ENCODE data around the gene HIRA. TPM values are rescaled to one million over a fixed set of nuclear protein-coding genes. Genes with fewer than 3 reads are reported as not detected.
A peak's percentile ranks its signal among the peaks of the same experiment; 100 is the strongest.

The HIRA gene
- total and polyA plus RNA-seq, 9 of the 15 experiments (the other 6 are each of a cell fraction or from before 2014, with no cell fraction given) = 0.96 to 132 (median 58.4) TPM

- TF ChIP-seq, protein P1, sequence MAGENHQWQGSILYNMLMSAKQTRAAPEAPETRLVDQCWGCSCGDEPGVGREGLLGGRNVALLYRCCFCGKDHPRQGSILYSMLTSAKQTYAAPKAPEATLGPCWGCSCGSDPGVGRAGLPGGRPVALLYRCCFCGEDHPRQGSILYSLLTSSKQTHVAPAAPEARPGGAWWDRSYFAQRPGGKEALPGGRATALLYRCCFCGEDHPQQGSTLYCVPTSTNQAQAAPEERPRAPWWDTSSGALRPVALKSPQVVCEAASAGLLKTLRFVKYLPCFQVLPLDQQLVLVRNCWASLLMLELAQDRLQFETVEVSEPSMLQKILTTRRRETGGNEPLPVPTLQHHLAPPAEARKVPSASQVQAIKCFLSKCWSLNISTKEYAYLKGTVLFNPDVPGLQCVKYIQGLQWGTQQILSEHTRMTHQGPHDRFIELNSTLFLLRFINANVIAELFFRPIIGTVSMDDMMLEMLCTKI (IDR thresholded peaks at IDR 0.05; ENCODE audit: partially characterized antibody) = no peak
- TF ChIP-seq CBX3 (IDR thresholded peaks at IDR 0.05; ENCODE audit: borderline replicate concordance in 1 of 2, low read length in 2 of 2) (peak in 1 of 2 experiments; percentile 47; a peak in 1 of 3 replicates), TAF9B (IDR thresholded peaks at IDR 0.05; ENCODE audit: partially characterized antibody) (no peak), MNT (conservative IDR thresholded peaks at IDR 0.05) (no peak), MAFK (IDR thresholded peaks at IDR 0.05; ENCODE audit: low read length) (no peak), NFRKB (IDR thresholded peaks at IDR 0.05; ENCODE audit: low read depth) (no peak), KLF10 (CRISPR knock-in tag; IDR thresholded peaks at IDR 0.05) (no peak), GABPB1 (CRISPR knock-in tag; IDR thresholded peaks at IDR 0.05) (no peak), ZNF239 (CRISPR knock-in tag; IDR thresholded peaks at IDR 0.05) (no peak), IRF9 (tag; IDR thresholded peaks at IDR 0.05) (no peak), POLR2B (IDR thresholded peaks at IDR 0.05; ENCODE audit: low read depth, partially characterized antibody) (no peak), ZNF431 (CRISPR knock-in tag; IDR thresholded peaks at IDR 0.05) (no peak), BCLAF1 (IDR thresholded peaks at IDR 0.05; ENCODE audit: borderline replicate concordance in 1 of 2, control insufficient read depth in 1 of 2, low read depth in 2 of 2, low read length in 1 of 2) (no peak), TAL1 (IDR thresholded peaks at IDR 0.05) (no peak), JUNB (CRISPR knock-in tag; conservative IDR thresholded peaks at IDR 0.05) (no peak)
- TF ChIP-seq, protein P2, sequence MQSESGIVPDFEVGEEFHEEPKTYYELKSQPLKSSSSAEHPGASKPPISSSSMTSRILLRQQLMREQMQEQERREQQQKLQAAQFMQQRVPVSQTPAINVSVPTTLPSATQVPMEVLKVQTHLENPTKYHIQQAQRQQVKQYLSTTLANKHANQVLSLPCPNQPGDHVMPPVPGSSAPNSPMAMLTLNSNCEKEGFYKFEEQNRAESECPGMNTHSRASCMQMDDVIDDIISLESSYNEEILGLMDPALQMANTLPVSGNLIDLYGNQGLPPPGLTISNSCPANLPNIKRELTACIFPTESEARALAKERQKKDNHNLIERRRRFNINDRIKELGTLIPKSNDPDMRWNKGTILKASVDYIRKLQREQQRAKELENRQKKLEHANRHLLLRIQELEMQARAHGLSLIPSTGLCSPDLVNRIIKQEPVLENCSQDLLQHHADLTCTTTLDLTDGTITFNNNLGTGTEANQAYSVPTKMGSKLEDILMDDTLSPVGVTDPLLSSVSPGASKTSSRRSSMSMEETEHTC (IDR thresholded peaks at IDR 0.05) = no peak
- TF ChIP-seq, protein P3, sequence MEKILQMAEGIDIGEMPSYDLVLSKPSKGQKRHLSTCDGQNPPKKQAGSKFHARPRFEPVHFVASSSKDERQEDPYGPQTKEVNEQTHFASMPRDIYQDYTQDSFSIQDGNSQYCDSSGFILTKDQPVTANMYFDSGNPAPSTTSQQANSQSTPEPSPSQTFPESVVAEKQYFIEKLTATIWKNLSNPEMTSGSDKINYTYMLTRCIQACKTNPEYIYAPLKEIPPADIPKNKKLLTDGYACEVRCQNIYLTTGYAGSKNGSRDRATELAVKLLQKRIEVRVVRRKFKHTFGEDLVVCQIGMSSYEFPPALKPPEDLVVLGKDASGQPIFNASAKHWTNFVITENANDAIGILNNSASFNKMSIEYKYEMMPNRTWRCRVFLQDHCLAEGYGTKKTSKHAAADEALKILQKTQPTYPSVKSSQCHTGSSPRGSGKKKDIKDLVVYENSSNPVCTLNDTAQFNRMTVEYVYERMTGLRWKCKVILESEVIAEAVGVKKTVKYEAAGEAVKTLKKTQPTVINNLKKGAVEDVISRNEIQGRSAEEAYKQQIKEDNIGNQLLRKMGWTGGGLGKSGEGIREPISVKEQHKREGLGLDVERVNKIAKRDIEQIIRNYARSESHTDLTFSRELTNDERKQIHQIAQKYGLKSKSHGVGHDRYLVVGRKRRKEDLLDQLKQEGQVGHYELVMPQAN (IDR thresholded peaks at IDR 0.05; ENCODE audit: borderline replicate concordance) = no peak
These were observed 9.1 kb upstream of the HIRA start (continued) for GRCh38 chr22:19440411-19441195.
